CD4-positive, CD25-positive, alpha-beta regulatory T cell (primary cell): ENCODE measurements around the gene PRKCA. TPM values are rescaled to one million over a fixed set of nuclear protein-coding genes. Genes with fewer than 3 reads are reported as not detected.

ENCODE experiments used
- ATAC-seq, 2 donors: fragments of 150-1000 bp; cut with Tn5 transposase; one replicate each; pipeline ENCODE4 v1.10.0; 2021; ENCODE audit warnings: low read depth in 2 of 2, moderate number of reproducible peaks in 2 of 2, moderate library complexity in 1 of 2
- DNase-seq, 3 donors: peaks; one replicate each; pipeline versions ENCODE4 v3.0.0 to v3.0.0-alpha.2; 2012 to 2022; ENCODE audit warnings: mixed read lengths in 1 of 3
- H3K27ac ChIP-seq: one replicate; pipeline ENCODE4 v1.7.0; 2013; ENCODE audit warnings: mild to moderate bottlenecking, low read length; ENCODE audit not compliant: insufficient read depth, poor library complexity, severe bottlenecking
- H3K27me3 ChIP-seq: one replicate; pipeline ENCODE4 v1.7.0; 2013; ENCODE audit warnings: low read length; ENCODE audit not compliant: control insufficient read depth, insufficient read depth
- H3K36me3 ChIP-seq: one replicate; pipeline ENCODE4 v1.7.0; 2013; ENCODE audit warnings: mild to moderate bottlenecking, low read length, moderate library complexity; ENCODE audit not compliant: control insufficient read depth, insufficient read depth
- H3K4me1 ChIP-seq: 2 replicates; pipeline ENCODE4 v1.7.0; 2013; ENCODE audit warnings: mild to moderate bottlenecking, low read length; ENCODE audit not compliant: insufficient read depth, control insufficient read depth, poor library complexity, severe bottlenecking
- H3K4me3 ChIP-seq: one replicate; pipeline ENCODE4 v1.7.0; 2013; ENCODE audit warnings: low read depth, mild to moderate bottlenecking, low read length, moderate library complexity
- H3K9me3 ChIP-seq, 2 experiments: 1 replicate in 1 of 2; 2 replicates in 1 of 2; pipeline ENCODE4 v1.7.0; 2013; ENCODE audit warnings: low read length in 2 of 2, mild to moderate bottlenecking in 1 of 2, moderate library complexity in 1 of 2; ENCODE audit not compliant: control insufficient read depth in 2 of 2
- H3K27ac Mint-ChIP-seq, 3 donors: one replicate each; pipeline ENCODE4 v1.8.0; 2020 to 2022; ENCODE audit warnings: mild to moderate bottlenecking in 3 of 3, mixed read lengths in 3 of 3, moderate library complexity in 2 of 3
- H3K27me3 Mint-ChIP-seq: one replicate; pipeline ENCODE4 v1.8.0; 2022; ENCODE audit warnings: mild to moderate bottlenecking, mixed read lengths
- H3K36me3 Mint-ChIP-seq: one replicate; pipeline ENCODE4 v1.8.0; 2020; ENCODE audit warnings: mixed read lengths
- H3K4me1 Mint-ChIP-seq, 4 donors: one replicate each; pipeline ENCODE4 v1.8.0; 2020 to 2022; ENCODE audit warnings: mixed read lengths in 4 of 4, mild to moderate bottlenecking in 1 of 4
- H3K4me3 Mint-ChIP-seq, 4 donors: one replicate each; pipeline ENCODE4 v1.8.0; 2020 to 2022; ENCODE audit warnings: mild to moderate bottlenecking in 4 of 4, mixed read lengths in 4 of 4, moderate library complexity in 3 of 4
- H3K9me3 Mint-ChIP-seq, 7 donors: one replicate each; pipeline ENCODE4 v1.8.0; 2020 to 2022; ENCODE audit warnings: mixed read lengths in 7 of 7, mild to moderate bottlenecking in 3 of 7, moderate library complexity in 2 of 7
- polyA plus RNA-seq, 4 donors: library from polyadenylated mRNA; unstranded; fragments of 300-500 nt; fragmentation: Illumina TruSeq; gene quantifications; one replicate each; pipeline ENCODE4 v1.2.3, GENCODE V29; 2021
- total RNA-seq: library from RNA; stranded (reverse); gene quantifications from one replicate; pipeline ENCODE4 v1.2.3, GENCODE V29; 2022

The PRKCA gene
- total and polyA plus RNA-seq, 5 donors from 2014 or later = 0.60 to 84.0 (median 2.0) TPM

DNA sequence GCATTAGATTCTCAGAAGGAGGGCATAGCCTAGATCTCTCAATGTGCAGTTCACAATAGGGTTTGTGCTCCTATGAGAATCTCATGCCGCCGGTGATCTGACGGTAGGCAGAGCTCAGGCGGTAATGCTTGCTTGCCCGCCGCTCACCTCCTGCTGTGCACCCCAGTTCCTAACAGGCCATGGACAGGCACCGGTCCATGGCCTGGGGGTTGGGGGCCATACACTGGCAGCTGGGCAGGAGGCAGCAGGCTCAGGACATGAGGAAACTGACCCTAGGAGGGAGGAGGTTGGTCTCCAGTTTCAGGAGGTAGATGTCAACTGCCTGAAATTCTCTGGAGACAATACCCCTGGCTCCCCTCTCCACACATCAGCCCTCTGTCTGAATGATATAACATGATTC lies 287.5 kb downstream of the PRKCA start:
- DNase-seq = no peak
- no peaks in the 10 kb centered on the region for H3K27me3 Mint-ChIP-seq
- peaks cover 0 to under 1% (median 0%) of the 10 kb centered on the region in 7 donors for H3K9me3 Mint-ChIP-seq
- peaks cover 24% of the 10 kb centered on the region for H3K36me3 Mint-ChIP-seq
- no peak overlapping the region for H3K27ac Mint-ChIP-seq
- ATAC-seq = no peak
- no peaks in the 10 kb centered on the region for H3K4me1 ChIP-seq
- H3K4me3 Mint-ChIP-seq = no peak overlapping the region
- H3K4me3 ChIP-seq = no peak overlapping the region
- no peaks in the 10 kb centered on the region for H3K27me3 ChIP-seq
- H3K4me1 Mint-ChIP-seq = peaks cover 5 to 28% (median 11%) of the 10 kb centered on the region in 4 donors
- H3K27ac ChIP-seq = no peak overlapping the region
- H3K9me3 ChIP-seq = no peaks in the 10 kb centered on the region
- H3K36me3 ChIP-seq = no peaks in the 10 kb centered on the region

DNA sequence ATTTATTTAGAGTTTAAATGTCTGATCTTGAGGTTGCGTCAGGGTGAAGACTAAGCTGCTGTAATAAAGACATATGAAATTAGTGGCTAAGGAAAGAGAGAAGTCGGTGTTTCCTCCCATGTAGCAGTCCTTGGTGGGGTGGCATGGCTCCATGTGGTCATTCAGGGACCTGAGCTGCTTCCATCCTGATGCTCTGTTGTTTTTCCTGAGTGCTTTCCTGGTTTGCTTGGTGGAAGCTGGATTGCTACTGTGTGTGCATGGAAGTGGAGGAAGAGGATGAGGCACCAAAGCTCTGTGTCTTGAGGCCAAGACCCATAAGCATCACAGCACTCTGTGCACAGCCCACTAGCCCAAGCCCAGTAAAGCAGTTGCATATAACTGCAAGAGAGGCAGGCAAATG lies 290.7 kb downstream of the PRKCA start:
- H3K27me3 ChIP-seq = no peaks in the 10 kb centered on the region
- no peak overlapping the region for H3K27ac ChIP-seq
- no peak for ATAC-seq
- H3K4me1 ChIP-seq = no peaks in the 10 kb centered on the region
- Mint-ChIP-seq H3K4me3 (no peak overlapping the region), H3K36me3 (peaks cover 28% of the 10 kb centered on the region), H3K27me3 (no peaks in the 10 kb centered on the region), H3K4me1 (peaks cover 3 to 9% (median 4%) of the 10 kb centered on the region in 4 donors), H3K9me3 (peaks cover 0 to 1% (median 0%) of the 10 kb centered on the region in 7 donors), H3K27ac (peak overlapping the region in 1 of 3 donors; percentile 6)
- no peak overlapping the region for H3K4me3 ChIP-seq
- no peaks in the 10 kb centered on the region for H3K9me3 ChIP-seq
- DNase-seq = no peak
- no peaks in the 10 kb centered on the region for H3K36me3 ChIP-seq

- H3K4me3 Mint-ChIP-seq = no peak overlapping the region
- no peak for ATAC-seq
Observed at GRCh38 chr17:66595893-66596292, 293.5 kb downstream of the PRKCA start.

DNA sequence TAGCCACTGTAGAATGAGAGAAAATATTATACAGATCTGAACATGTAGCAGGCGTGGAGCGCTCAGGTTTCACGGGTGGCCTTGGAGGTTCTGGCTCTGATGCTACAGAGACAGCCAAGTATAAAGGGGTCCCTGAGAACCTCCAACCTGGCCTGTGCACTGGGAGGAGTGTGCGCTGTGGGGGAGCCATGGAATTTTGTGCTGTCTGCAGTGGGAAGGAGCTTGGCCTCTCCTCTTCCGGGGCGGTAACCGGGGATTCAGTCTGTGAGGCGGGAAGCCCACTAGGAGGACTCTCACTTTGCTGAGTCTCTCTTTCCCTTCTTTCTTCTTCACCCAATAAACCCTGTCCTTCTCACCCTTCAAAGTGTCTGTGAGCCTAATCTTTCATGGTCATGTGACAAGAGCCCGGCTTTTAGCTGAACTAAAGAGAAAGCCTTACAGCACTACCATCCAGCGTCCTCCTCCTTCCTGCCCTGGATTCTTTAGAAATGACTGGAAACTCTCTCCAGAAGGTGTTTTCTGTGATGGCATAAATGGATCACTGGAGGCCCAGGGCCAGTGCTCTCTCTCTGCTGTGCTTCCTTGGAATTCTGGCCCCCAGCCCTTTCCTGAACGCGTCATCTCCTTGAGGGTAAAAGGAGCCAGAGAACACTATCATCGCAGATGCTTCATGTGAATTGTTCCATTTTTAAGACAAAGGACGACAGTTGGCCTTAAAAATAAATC lies 300.4 kb downstream of the PRKCA start:
- Mint-ChIP-seq H3K4me1 (peaks cover 0 to 20% (median 6%) of the 10 kb centered on the region in 4 donors), H3K27me3 (no peaks in the 10 kb centered on the region), H3K27ac (no peak overlapping the region), H3K4me3 (no peak overlapping the region), H3K9me3 (peaks cover 0 to 3% (median 0%) of the 10 kb centered on the region in 7 donors), H3K36me3 (peaks cover 6% of the 10 kb centered on the region)
- Histone ChIP-seq H3K36me3 (no peaks in the 10 kb centered on the region), H3K27ac (no peak overlapping the region), H3K9me3 (no peaks in the 10 kb centered on the region), H3K27me3 (no peaks in the 10 kb centered on the region), H3K4me1 (no peaks in the 10 kb centered on the region), H3K4me3 (no peak overlapping the region)
- ATAC-seq (no peak), DNase-seq (no peak)

More at GRCh38 chr17:66595893-66596292, 293.5 kb downstream of the PRKCA start:
- Histone ChIP-seq H3K27ac (no peak overlapping the region), H3K36me3 (no peaks in the 10 kb centered on the region), H3K27me3 (no peaks in the 10 kb centered on the region), H3K4me1 (no peaks in the 10 kb centered on the region), H3K9me3 (no peaks in the 10 kb centered on the region), H3K4me3 (no peak overlapping the region)
- peaks cover 0 to 1% (median 0%) of the 10 kb centered on the region in 7 donors for H3K9me3 Mint-ChIP-seq
- H3K4me1 Mint-ChIP-seq = peaks cover 0 to 3% (median 1%) of the 10 kb centered on the region in 4 donors
- peaks cover 20% of the 10 kb centered on the region for H3K36me3 Mint-ChIP-seq
- no peaks in the 10 kb centered on the region for H3K27me3 Mint-ChIP-seq
- H3K27ac Mint-ChIP-seq = no peak overlapping the region
- DNase-seq = no peak

DNA sequence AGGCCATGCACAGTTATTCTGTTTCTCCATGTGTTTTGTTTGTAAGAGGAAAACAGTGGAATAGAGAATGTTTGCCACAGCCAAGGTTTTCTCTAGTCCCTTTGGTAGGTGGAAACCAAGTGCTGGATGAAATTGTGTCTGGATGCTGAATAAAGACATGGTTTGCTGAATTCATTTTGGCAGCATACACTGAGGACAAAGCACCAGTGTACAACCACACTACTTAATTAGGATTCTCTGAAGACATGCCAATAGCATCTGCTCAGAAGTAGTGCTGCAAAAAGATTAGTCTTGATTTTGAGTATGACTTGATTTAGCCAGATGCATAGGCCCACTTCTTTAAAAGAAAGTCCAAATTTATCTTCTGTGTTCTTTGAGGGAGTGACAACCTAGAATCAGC lies 302.0 kb downstream of the PRKCA start:
- Mint-ChIP-seq H3K27ac (no peak overlapping the region), H3K27me3 (no peaks in the 10 kb centered on the region), H3K4me1 (peaks cover 2 to 20% (median 10%) of the 10 kb centered on the region in 4 donors), H3K36me3 (peaks cover 13% of the 10 kb centered on the region), H3K4me3 (no peak overlapping the region), H3K9me3 (peaks cover 0 to 7% (median 3%) of the 10 kb centered on the region in 7 donors)
- peaks cover 2% of the 10 kb centered on the region for H3K36me3 ChIP-seq
- H3K9me3 ChIP-seq = peaks cover 0 to 3% of the 10 kb centered on the region in 2 experiments
- no peaks in the 10 kb centered on the region for H3K27me3 ChIP-seq
- H3K27ac ChIP-seq = no peak overlapping the region
- DNase-seq (no peak), ATAC-seq (no peak)
- no peak overlapping the region for H3K4me3 ChIP-seq
- no peaks in the 10 kb centered on the region for H3K4me1 ChIP-seq

GRCh38 chr17:66605541-66605940 lies 303.1 kb downstream of the PRKCA start:
- peaks cover 2% of the 10 kb centered on the region for H3K36me3 ChIP-seq
- no peak for DNase-seq
- H3K27me3 ChIP-seq = no peaks in the 10 kb centered on the region
- no peak overlapping the region for H3K4me3 ChIP-seq
- Mint-ChIP-seq H3K4me1 (peaks cover 5 to 20% (median 11%) of the 10 kb centered on the region in 4 donors), H3K27ac (peak overlapping the region in 1 of 3 donors; percentile 12), H3K4me3 (no peak overlapping the region), H3K9me3 (peaks cover 0 to 18% (median 4%) of the 10 kb centered on the region in 7 donors), H3K27me3 (no peaks in the 10 kb centered on the region), H3K36me3 (peaks cover 15% of the 10 kb centered on the region)
- no peak for ATAC-seq
- H3K27ac ChIP-seq = no peak overlapping the region
- no peaks in the 10 kb centered on the region for H3K4me1 ChIP-seq
- H3K9me3 ChIP-seq = peaks cover 4 to 14% of the 10 kb centered on the region in 2 experiments

DNA sequence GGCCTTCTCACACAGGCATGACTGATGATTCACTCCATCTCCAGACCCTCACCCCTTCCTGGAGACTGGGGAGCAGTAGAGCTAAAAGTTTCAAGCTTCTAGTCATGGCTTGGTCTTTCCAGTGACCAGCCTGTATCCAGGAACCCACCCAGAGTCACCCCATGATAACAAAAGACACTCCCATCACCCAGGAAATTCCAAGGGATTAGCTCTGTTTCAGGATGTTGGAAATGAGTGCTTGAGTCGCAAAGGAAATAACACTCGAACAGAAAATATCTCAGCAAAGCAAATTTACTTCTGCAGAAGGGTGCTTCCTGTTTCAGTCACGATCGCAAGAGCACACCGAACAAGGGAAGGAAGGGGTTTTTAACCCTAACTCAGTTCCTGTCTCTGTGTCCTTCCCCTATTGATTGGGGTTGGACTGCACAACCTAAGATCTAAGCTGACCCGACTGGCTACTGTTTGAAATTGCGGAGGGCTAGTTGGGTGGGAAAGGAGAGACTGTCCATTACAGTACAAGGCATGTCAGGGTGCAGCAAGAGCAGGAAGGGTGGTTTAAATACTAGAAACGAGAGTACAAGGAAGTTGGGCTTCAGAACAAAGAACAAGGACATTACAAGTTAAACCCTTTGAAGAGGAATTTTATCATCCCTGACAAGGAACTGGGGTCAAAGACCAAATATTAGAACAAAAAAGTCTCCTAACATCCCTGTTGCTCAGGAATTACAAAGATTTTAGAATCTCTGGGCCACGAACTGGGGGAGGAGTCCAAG lies 308.1 kb downstream of the PRKCA start:
- Histone ChIP-seq H3K4me3 (no peak overlapping the region), H3K9me3 (peaks cover 11 to 14% of the 10 kb centered on the region in 2 experiments), H3K27ac (no peak overlapping the region), H3K27me3 (no peaks in the 10 kb centered on the region), H3K4me1 (no peaks in the 10 kb centered on the region), H3K36me3 (peaks cover 2% of the 10 kb centered on the region)
- DNase-seq (no peak), ATAC-seq (no peak)
- H3K27ac Mint-ChIP-seq = peak overlapping the region in 1 of 3 donors; percentile 55
- H3K4me3 Mint-ChIP-seq = no peak overlapping the region
- no peaks in the 10 kb centered on the region for H3K27me3 Mint-ChIP-seq
- peaks cover 17% of the 10 kb centered on the region for H3K36me3 Mint-ChIP-seq
- peaks cover 1 to 25% (median 10%) of the 10 kb centered on the region in 7 donors for H3K9me3 Mint-ChIP-seq
- H3K4me1 Mint-ChIP-seq = peaks cover 5 to 25% (median 15%) of the 10 kb centered on the region in 4 donors
